Uterus (tissue), 2 donors: ENCODE measurements around the gene USP12.

Experiments
- CTCF ChIP-seq, 4 experiments: fragments of 200-600 bp in 2 of 4; fragments of 450-650 bp in 2 of 4; sonication (generic) in 2 of 4; IDR thresholded peaks; one replicate each; pipeline ENCODE4 v1.5.1; 2016 to 2019; ENCODE audit warnings: antibody characterized with exemption in 4 of 4, mild to moderate bottlenecking in 2 of 4, moderate library complexity in 1 of 4
- POLR2A ChIP-seq, 2 donors: fragments of 450-650 bp; IDR thresholded peaks; one replicate each; pipeline ENCODE4 v1.6.1; 2016; ENCODE audit warnings: antibody characterized with exemption in 2 of 2, mild to moderate bottlenecking in 1 of 2, moderate library complexity in 1 of 2

- TF ChIP-seq POLR2A (IDR thresholded peaks at IDR 0.05), result no peak
- TF ChIP-seq CTCF (IDR thresholded peaks at IDR 0.05), result no peak
These were observed 130.3 kb downstream of the USP12 start for GRCh38 chr13:27041341-27041740.
